CD4-positive, alpha-beta T cell treated with Interleukin-6 for 4 hours (primary cell): ENCODE data around the gene GPR37L1.
A peak's percentile ranks its signal among the peaks of the same experiment; 100 is the strongest.
"Not testable (repeated sequence)": the region's sequence is repeated elsewhere in the genome, so short reads cannot be mapped to it uniquely, and the experiment has no call there.

ENCODE experiments used
- DNase-seq: peaks from one replicate; pipeline ENCODE4 v3.0.0-alpha.2; 2020; ENCODE audit warnings: mixed read lengths

The GPR37L1 gene

GRCh38 chr1:202158810-202159533, 36.3 kb downstream of the GPR37L1 start:
- DNase-seq = peak; percentile 21

DNA sequence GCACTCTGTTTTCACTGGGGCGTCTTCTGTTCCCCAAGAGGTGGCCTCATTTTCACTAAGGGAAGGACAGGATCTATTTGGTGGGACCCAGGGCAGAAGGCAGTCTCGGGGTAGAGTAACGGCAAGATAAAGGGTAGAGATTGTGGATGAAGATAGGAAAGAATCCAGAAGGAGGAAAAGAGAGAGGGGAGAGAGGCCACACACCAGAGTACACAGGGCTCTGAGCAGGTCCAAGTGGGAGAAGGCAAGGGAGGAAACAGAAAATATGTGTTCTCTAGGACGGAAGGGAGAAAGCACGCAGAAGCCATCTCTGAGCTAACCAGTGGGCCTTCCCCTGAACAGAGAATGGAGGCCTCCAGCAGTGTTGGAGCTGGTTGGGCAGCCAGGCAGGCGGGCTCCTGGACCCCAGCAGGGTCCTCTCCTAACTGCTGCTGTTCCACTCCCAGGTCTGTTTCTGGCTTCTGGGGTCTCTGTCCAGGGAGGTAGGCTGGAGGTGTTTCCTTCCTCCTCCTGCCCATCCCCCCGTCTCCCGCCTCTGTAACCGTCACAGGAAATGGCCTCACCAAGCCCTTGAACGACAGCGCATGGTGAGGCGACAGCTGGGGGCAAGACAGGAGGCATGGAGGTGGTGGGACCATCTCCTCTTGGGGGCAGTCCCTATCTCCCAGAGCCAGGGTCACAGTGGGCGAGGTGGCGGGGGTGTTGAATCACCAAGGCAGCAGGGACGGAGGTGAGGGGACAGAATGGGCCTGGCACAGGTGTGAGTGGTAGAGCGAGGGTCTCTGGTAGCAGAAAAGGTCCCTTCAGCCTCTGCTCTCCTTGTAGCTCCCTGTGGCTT, 37.0 kb downstream of the GPR37L1 start:
- DNase-seq = peak; percentile 69

DNA sequence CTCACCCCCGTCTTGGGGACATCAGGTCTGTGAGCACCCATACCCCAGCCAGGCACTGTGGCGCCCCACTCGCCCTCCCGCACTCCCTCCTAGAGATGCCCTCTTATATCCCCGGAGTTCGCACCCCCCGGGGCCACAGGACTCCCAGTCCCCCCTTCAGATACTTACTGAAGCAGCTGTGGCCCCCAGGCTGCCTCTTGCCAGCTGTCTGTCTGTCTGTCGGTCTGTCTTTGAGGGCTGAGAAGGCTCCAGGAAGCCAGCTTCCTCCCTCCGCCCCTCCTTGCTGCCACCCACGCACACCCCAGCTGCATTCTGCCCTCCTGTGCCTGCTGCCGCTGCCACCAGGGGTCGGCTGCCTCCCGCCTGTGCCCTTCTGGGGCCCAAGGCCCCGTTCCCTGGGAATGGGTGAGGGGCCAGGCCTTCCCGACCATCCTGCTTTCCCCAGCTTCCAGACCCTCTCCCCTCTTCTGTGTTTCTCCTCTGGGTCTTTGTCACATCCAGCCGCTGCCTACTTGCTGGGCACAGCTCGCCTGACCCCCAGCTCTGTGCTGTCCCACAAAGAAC, 37.7 kb downstream of the GPR37L1 start, which contains the start of gene PTPN7:
PTPN7 (minus strand) TSS at position 226 of the 564 bp plus-strand sequence. CDS start 1,200 bp downstream, outside the sequence.
- DNase-seq = peak; percentile 87

GRCh38 chr1:202161151-202162046, 38.7 kb downstream of the GPR37L1 start:
- no peak for DNase-seq

GRCh38 chr1:202162047-202162417, 39.3 kb downstream of the GPR37L1 start:
- peak; percentile 42 for DNase-seq

- DNase-seq = peak; percentile 38
Observed at GRCh38 chr1:202162418-202163280, 39.9 kb downstream of the GPR37L1 start.

DNA sequence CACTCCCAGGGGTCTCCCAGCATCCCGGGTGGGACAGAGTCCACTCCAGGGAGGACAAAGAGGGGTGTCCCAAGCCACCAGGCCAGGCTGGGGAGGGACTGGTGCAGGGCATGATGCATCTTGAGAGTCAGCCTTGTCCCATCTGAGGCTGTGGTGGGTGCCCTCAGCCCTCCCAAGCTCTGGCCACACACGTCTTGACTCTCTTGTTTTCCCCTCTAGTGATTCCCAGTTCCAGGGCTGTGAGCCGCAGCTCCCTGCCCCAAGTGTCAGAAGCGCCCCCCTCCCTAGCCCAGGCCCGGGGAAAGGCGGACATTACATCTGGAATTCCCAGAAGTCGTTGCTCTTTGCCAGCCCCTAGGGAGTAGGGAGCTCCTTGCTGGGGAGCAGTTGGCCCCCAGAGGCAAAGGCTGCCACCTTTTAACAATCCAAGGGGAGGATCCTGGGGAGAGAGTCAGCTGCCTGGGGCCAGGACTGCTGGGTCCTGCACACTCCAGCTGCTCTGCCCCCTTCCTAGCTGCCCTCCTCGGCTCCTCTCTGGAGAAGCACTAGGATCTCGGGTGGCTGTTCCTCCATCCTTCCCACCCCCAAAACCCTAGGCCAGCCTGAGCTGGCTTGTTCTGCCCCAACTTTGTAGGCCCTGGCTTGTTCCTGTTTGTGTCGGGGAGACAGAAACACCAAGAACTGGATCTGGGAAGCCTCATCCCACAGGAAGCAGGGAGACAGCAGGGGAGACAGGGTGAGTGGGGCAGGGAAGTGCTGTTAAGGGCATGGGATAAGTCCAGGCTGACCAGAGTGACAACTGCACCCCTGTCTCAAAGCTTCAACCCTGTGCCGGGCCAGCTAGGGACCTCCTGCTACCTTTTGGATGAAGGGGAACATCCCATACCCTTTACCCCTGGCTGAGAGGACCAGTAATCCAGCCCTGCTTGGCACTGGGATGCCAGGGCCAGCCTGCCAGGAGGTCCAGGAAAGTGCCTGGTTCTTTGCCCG, 40.9 kb downstream of the GPR37L1 start:
- DNase-seq = no peak

- peak; percentile 78 for DNase-seq
Observed at GRCh38 chr1:202164271-202165037, 41.7 kb downstream of the GPR37L1 start.

GRCh38 chr1:202165267-202165941, 42.7 kb downstream of the GPR37L1 start:
- DNase-seq = peak; percentile 35

- DNase-seq = no peak
Observed at GRCh38 chr1:202165942-202166843, 43.5 kb downstream of the GPR37L1 start.

- not testable (repeated sequence) for DNase-seq
Observed at GRCh38 chr1:202167054-202167453, 44.3 kb downstream of the GPR37L1 start.

DNA sequence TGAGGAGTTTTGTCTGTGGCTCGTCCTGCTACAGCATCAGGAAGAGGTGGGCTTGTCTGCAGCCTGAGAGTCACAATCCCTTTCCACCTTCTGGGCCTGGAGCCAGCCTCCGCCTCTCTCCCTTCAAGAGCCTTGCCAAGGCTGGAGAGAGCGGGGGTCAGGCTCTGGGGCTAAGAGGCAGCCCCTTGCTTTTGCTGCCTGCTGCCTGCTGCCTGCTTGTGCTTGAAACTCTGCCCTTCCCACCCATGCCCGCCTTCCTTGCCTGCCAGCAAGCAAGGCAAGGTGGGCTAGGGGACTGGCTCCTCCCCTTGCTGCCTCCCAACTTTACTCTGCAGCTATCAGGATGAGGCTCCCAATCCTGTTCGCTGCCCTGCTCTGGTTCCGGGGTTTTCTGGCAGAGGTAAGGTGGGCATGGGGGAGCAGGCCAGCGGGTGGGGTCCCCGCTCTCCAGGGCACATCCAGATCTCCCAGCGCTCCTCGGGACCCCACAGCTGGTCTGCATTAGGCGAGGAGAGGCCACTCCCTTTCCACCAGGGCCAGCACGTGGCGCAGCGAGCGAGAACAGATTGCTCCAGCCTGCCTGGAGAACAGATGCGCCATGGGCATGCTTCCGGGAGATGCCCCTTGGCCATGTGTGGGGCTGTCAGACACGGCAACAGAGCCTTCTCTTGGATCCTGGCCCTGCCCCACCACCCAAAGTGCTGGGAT, 45.1 kb downstream of the GPR37L1 start:
- DNase-seq = no peak

DNA sequence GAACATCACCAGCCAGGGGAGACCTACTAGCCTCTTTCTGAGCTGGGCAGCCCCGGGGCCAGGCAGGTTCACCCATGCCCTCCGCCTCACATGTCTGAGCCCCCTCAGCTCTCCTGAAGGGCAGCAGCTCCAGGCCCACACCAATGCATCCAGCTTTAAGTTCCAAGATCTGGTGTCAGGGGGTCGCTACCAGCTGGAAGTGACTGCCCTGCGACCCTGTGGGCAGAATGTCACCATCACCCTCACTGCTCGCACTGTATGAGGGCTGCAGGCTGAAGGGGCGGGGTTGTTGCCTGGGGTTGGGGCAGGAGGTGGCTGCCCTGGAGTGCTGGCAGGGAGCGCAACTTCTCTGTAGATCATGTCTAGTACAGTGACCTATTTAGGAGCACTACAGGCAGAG, 46.1 kb downstream of the GPR37L1 start:
- DNase-seq = no peak

DNA sequence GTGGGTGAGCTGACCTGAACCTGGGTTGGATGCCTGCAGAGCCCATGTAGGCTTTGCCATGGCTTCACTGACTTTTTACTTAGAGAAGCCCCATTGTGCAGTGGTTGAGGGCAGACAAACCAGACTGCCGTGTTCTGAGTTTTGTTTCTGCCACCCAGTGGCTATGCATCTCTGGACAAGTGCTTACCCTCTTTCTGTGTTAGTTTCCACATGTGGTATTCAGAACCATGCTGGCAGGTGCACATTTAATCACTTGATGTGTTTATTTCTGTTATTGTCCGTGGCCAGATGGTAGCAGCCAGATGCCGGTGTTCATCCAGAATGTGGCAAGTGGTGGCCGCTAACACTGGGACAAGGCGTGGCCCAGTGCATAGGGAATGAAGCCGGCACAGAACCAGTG, 48.0 kb downstream of the GPR37L1 start:
- no peak for DNase-seq

DNA sequence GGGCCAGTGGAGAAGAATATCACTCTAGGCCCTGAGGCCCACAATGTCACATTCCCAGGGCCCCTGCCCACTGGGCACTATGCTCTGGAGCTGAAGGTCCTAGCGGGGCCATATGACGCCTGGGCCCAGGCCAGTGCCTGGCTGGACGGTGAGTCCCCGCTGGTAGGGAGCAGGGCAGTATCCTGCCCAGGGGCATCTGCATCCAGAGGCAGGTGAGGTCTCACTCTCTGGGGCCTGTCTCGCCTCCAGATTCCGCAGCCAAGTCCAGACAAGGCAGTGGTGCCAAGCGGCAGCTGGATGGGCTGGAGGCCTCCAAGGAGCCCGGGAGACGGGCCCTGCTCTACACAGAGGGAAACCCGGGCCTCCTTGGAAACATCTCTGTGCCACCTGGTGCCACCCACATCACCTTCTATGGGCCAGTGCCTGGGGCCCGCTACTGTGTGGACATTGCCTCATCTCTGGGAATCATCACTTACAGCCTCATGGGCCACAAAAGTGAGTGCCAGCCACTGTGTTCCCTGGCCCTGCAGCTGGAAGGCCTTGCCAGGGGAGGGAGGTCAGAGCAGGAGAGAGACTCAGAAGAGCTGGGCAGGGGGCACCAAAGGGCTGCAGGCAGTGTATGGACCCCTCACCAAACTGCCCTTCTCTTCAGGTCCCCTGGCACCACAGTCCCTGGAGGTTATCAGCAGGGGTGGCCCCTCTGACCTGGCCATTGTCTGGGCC, 48.7 kb downstream of the GPR37L1 start:
- DNase-seq = no peak

- no peak for DNase-seq
Observed at GRCh38 chr1:202172015-202172355, 49.3 kb downstream of the GPR37L1 start.

GRCh38 chr1:202173993-202174392, 51.3 kb downstream of the GPR37L1 start:
- no peak for DNase-seq
